ENCODE results near the gene CD200.

The CD200 gene

DNA sequence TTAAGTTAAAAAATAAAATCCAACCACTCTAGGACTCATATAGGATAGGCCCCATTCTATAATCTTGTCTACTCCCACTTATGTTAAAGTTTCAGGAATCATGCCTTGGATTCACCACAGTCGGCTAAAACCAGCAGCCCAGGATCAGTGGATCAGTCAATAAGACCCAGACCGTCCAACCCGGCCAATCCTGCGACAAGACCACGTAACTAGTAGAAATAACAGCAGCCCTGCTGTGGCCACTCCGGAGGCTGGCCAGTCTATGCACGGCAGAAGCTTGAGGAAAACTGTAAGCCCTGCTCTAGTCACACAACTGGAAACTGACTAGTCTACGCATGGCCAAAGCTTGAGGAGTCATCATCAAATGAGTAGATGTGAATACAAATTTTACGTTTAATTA lies 26.1 kb upstream of the CD200 start:
- TF ChIP-seq, protein P1, sequence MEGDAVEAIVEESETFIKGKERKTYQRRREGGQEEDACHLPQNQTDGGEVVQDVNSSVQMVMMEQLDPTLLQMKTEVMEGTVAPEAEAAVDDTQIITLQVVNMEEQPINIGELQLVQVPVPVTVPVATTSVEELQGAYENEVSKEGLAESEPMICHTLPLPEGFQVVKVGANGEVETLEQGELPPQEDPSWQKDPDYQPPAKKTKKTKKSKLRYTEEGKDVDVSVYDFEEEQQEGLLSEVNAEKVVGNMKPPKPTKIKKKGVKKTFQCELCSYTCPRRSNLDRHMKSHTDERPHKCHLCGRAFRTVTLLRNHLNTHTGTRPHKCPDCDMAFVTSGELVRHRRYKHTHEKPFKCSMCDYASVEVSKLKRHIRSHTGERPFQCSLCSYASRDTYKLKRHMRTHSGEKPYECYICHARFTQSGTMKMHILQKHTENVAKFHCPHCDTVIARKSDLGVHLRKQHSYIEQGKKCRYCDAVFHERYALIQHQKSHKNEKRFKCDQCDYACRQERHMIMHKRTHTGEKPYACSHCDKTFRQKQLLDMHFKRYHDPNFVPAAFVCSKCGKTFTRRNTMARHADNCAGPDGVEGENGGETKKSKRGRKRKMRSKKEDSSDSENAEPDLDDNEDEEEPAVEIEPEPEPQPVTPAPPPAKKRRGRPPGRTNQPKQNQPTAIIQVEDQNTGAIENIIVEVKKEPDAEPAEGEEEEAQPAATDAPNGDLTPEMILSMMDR (IDR thresholded peaks at IDR 0.05; ENCODE audit: insufficient read depth, low read length), result no peak
- TF ChIP-seq, protein P2, sequence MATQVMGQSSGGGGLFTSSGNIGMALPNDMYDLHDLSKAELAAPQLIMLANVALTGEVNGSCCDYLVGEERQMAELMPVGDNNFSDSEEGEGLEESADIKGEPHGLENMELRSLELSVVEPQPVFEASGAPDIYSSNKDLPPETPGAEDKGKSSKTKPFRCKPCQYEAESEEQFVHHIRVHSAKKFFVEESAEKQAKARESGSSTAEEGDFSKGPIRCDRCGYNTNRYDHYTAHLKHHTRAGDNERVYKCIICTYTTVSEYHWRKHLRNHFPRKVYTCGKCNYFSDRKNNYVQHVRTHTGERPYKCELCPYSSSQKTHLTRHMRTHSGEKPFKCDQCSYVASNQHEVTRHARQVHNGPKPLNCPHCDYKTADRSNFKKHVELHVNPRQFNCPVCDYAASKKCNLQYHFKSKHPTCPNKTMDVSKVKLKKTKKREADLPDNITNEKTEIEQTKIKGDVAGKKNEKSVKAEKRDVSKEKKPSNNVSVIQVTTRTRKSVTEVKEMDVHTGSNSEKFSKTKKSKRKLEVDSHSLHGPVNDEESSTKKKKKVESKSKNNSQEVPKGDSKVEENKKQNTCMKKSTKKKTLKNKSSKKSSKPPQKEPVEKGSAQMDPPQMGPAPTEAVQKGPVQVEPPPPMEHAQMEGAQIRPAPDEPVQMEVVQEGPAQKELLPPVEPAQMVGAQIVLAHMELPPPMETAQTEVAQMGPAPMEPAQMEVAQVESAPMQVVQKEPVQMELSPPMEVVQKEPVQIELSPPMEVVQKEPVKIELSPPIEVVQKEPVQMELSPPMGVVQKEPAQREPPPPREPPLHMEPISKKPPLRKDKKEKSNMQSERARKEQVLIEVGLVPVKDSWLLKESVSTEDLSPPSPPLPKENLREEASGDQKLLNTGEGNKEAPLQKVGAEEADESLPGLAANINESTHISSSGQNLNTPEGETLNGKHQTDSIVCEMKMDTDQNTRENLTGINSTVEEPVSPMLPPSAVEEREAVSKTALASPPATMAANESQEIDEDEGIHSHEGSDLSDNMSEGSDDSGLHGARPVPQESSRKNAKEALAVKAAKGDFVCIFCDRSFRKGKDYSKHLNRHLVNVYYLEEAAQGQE (IDR thresholded peaks at IDR 0.05; ENCODE audit: insufficient replicate concordance, low read depth), result no peak
- TF ChIP-seq SPI1 (IDR thresholded peaks at IDR 0.05; ENCODE audit: borderline replicate concordance, low read depth), result no peak
- no peak for TF ChIP-seq POLR2AphosphoS5 (IDR thresholded peaks at IDR 0.05; ENCODE audit: low read depth)
- no peak for TF ChIP-seq GABPA (IDR thresholded peaks at IDR 0.05; ENCODE audit: low read depth)
- H3K27me3 ChIP-seq (ENCODE audit: insufficient read depth, poor library complexity, severe bottlenecking), result no peaks in the 10 kb centered on the region
- no peak overlapping the region for H3K4me3 ChIP-seq (replicated peaks; ENCODE audit: insufficient read depth, low read length)
- H3K27ac ChIP-seq (replicated peaks), result no peak overlapping the region
- no peak for DNase-seq (ENCODE audit: low read depth in 1 of 2, low spot score in 1 of 2)

DNA sequence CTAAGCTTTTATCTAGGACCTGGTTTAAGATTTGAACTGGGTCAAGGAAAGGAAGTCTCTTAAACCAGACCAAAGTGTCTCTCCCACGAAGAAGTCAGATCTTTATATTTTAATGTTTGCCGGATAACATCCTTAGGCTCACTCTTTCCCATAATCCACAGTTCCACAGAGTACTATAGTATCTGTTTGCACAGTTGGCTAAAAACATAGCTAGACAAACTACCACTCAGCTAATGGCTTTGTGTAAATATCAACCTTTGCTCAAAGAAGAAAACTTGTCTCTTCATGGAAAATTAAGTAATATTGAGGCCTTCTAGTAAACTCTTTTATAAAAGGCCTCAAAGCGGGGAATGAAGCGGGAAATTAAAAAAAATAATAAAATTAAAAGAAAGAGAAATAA lies 25.4 kb upstream of the CD200 start:
- no peak for DNase-seq (ENCODE audit: low read depth in 1 of 2, low spot score in 1 of 2)
- no peak overlapping the region for H3K27ac ChIP-seq (replicated peaks)
- H3K27me3 ChIP-seq (ENCODE audit: insufficient read depth, poor library complexity, severe bottlenecking), result no peaks in the 10 kb centered on the region
- TF ChIP-seq, protein P1 (IDR thresholded peaks at IDR 0.05; ENCODE audit: insufficient read depth, low read length), result no peak
- TF ChIP-seq POLR2AphosphoS5 (IDR thresholded peaks at IDR 0.05; ENCODE audit: low read depth), result no peak
- no peak for TF ChIP-seq GABPA (IDR thresholded peaks at IDR 0.05; ENCODE audit: low read depth)
- no peak for TF ChIP-seq SPI1 (IDR thresholded peaks at IDR 0.05; ENCODE audit: borderline replicate concordance, low read depth)
- TF ChIP-seq, protein P2 (IDR thresholded peaks at IDR 0.05; ENCODE audit: insufficient replicate concordance, low read depth), result no peak
- H3K4me3 ChIP-seq (replicated peaks; ENCODE audit: insufficient read depth, low read length), result no peak overlapping the region

DNA sequence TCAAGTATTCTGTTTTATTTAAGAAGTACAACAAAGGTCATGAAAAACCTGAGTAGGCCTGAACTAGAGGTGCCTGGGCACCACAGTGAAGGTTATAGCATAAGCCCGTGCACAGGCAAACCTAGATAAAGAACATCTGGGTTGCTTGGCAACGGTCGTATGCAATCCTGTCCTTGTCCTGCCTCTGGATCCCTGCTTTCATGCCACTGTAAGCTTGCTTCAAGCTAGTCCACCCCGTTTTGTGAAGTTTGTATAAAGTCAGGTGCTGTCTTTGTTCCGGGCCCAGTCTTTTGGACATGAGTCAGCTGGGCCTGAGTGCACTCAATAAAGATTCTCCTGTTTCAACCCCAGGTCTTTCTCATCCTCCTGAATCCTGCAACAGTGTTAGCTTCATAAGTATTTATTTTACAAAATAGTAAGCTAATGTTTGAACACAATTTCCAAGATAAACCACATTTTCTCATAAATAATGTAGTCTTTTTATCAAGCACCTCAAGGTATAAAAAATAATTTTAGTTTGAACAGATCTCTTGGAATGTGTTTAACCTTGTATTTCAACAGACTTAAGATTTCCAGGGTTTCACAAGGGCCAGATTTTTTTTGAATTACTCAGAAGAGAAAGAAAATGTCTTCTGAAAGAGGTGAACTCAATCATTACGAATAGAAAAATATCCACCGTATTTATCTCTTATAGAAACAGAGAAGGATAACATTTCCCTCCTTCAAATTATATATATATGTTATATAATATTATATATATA lies 24.6 kb upstream of the CD200 start:
- TF ChIP-seq SPI1 (IDR thresholded peaks at IDR 0.05; ENCODE audit: borderline replicate concordance, low read depth), result no peak
- no peak for TF ChIP-seq POLR2AphosphoS5 (IDR thresholded peaks at IDR 0.05; ENCODE audit: low read depth)
- no peak for TF ChIP-seq GABPA (IDR thresholded peaks at IDR 0.05; ENCODE audit: low read depth)
- TF ChIP-seq, protein P1 (IDR thresholded peaks at IDR 0.05; ENCODE audit: insufficient read depth, low read length), result no peak
- TF ChIP-seq, protein P2 (IDR thresholded peaks at IDR 0.05; ENCODE audit: insufficient replicate concordance, low read depth), result no peak
- Histone ChIP-seq H3K4me3 (replicated peaks; ENCODE audit: insufficient read depth, low read length) (no peak overlapping the region), H3K27me3 (ENCODE audit: insufficient read depth, poor library complexity, severe bottlenecking) (no peaks in the 10 kb centered on the region), H3K27ac (replicated peaks) (no peak overlapping the region)
- DNase-seq (ENCODE audit: low read depth in 1 of 2, low spot score in 1 of 2), result no peak

Measured in HL-60 (cell line).